HuH-7 (cell line): ENCODE measurements around the gene CCDC15.

Experiments used
- DNase-seq: peaks from one replicate; pipeline ENCODE4 v3.0.0; 2011; ENCODE audit warnings: low spot score

CCDC15 gene

DNA sequence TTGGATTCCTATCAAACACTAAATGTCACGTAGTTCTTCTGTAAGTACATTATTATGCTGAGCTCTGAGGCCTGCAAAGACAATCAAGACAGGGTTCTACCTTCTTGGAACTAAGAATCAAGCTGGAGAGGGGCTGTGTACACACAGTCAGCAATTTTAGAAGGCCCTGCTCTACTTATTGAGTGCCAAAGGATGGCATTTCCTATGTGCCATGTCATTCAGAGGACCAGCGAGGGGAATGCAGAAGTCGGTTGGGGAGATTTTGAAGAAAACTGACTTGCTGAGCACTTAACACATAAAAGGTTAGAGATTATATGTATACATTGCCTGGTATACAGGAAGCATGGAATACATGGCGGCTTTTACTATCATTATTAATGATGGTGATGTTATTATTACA lies 114.4 kb downstream of the CCDC15 start:
- DNase-seq, result no peak

GRCh38 chr11:125069008-125069407 lies 115.0 kb downstream of the CCDC15 start:
- no peak for DNase-seq

- no peak for DNase-seq
Measured at GRCh38 chr11:125069796-125070195, 115.8 kb downstream of the CCDC15 start.

- peak; percentile 61 for DNase-seq
Measured at GRCh38 chr11:125070699-125071254, 116.8 kb downstream of the CCDC15 start.

DNA sequence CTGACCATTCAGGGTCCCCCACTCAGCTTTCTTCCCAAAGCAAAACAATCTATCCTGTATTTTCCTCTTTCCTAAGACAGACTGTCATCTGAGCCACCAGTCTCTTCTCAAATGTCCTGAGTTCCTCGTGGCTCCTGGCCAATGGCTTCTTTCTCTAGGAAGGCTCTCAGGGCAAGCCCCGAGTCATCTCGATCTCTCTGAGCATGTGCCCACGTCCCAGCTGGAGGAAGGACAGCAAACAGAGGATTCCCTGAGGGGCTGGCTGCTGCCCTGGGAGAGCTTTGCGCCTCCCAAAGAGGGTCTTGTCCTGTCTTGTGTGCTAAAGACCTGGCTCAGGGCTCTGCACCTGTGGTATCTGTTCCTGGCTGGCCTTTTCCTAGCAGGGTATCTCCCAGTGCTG lies 117.4 kb downstream of the CCDC15 start:
- DNase-seq, result no peak

GRCh38 chr11:125071846-125072217 lies 117.8 kb downstream of the CCDC15 start:
- DNase-seq, result no peak

GRCh38 chr11:125072218-125072960 lies 118.4 kb downstream of the CCDC15 start:
- no peak for DNase-seq

GRCh38 chr11:125072961-125073590 lies 119.1 kb downstream of the CCDC15 start:
- DNase-seq, result no peak

DNA sequence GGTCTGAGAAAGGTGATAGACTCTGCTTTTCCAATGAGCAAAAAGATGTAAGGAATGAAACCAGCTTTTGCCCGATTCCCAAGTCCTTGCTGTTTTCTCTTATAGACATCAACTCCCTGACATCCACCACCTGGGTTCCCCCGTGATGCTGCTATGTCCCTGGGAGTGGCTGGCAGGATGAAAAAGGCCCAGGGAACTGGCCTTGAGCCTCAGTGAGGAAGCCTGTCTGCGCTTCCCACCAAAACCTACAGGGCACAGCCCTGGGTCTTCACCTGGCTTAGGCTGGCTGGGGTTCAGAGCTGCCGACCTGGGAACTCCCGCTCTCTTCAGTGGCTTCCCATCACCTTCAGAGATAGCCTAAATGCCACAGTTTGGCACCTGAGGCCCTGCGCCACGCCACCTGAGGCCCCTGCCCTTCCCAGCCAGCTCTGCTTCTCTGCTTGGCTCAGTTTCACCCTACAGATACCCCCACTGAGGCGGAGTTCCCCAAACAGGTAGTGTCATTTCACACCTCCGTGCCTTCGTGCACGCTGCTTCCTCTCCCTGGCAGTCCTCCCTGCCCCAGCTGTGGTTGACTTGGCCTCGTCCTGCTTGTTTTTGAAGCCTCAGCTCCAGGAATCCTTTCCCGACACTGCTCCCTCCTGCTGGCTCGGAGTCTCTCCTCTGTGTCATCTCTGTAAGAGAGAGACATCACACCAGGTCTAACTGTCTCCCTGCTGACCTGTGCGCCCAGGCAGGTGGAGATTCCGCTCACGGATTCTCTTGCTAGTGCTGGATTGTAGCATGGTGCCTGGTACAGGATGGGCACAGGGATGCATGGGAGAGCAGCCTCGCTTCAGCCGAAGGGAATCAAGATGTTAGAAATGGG lies 119.8 kb downstream of the CCDC15 start:
- DNase-seq, result no peak

DNA sequence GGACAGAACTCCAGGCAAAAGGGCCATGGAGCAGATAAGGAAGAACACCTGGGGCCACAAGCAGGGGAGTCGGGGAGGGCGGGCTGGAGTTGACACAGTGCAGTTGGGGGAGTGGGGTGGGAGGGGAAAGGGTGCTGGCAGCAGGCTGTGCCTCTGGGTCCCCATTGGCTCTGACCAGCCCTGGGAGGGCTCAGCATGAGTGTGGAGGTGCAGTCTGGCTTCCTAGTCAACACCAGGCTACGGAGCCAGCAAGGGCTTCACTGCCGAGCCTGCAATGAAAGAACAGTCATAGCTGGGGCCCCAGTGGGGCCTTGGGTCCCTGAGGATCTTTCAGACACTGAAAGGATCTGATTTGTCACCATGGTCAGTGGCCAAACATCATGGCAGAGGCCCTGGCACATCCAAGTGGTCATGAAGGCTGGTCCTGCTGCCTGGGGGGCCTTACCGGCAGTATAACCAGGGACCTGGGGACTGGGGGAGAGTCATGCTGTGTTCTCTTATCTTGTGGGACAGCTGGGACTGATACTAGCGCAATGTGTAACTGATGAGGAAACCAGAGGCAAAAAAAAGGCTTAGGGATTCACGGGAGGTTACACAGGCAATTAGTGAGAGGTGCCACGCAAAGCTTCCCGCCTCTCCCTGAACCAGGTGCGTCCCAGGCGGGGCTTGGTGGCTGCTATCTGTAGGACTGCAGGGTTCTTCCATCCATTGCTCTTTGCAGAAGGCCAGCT lies 120.7 kb downstream of the CCDC15 start:
- no peak for DNase-seq

DNA sequence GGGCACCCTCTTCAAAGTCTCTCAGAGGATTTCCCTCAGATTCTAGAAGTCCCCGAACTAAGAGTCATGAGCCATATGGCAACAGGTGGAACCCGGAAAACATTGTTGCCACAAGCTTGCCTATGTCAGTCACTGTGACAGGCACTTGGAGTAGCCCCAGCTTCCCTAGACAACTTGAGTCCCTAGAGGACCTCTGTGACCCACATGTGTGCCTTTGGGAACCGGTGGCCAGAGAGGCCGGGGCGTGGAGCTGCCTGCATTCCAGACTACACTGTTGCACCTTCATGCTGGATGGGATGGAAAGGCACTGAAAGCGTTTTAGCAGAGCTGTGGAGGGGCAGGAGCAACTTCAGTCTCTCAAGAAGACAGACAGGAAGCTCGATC lies 121.2 kb downstream of the CCDC15 start:
- no peak for DNase-seq

- DNase-seq, result no peak
Measured at GRCh38 chr11:125075900-125076317, 121.9 kb downstream of the CCDC15 start.

GRCh38 chr11:125076378-125076945 lies 122.5 kb downstream of the CCDC15 start:
- DNase-seq, result no peak

DNA sequence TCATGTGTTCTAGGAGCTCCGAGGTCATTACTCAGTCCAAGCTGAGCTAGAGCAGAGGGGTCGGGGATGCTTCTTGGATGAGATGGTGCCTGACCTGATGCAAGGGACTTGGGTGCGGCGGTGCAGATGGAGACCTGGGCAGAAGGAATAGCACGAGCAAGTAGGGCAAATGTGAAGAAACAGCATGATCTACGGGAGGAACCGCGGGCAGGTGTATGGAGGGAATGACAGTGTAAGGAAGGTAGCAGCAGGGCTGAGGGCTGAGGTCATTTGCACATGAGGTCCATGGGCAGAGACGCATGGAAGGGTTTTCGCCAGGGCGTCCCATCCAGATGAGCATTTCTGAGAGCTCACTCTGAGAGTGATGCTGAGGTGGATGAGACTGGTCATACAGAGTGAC lies 124.0 kb downstream of the CCDC15 start:
- no peak for DNase-seq

DNA sequence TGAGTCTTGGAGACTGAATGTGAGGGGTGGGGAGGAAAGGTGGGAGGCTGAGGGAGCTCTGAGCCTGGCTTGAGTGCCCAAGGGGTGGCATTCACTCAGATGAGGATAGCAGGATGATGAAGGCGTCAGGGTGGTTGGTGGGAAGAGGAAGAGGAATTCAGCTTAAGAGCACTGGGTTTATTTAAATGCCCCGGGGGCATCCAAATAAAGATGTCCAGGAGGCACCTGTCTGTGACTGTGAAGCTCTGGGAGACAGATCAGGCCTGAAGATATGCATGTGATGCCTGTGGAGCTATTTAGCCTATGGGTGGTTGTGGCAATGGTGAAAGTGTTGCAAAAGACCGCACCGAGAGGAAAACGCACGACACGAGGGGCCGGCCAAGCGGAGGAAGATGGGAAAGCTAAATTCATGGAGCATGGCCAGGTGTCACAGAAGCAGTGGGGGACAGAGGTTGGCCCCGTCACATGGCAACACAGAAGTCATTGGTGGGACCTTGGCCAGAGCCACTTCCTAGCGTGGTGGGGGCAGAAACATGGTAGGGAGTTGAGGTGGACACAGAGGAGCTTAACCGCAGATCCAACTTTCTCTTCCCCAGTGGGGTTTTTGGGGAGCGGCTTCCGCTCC lies 124.6 kb downstream of the CCDC15 start:
- DNase-seq, result no peak

GRCh38 chr11:125079151-125079877 lies 125.3 kb downstream of the CCDC15 start:
- no peak for DNase-seq

DNA sequence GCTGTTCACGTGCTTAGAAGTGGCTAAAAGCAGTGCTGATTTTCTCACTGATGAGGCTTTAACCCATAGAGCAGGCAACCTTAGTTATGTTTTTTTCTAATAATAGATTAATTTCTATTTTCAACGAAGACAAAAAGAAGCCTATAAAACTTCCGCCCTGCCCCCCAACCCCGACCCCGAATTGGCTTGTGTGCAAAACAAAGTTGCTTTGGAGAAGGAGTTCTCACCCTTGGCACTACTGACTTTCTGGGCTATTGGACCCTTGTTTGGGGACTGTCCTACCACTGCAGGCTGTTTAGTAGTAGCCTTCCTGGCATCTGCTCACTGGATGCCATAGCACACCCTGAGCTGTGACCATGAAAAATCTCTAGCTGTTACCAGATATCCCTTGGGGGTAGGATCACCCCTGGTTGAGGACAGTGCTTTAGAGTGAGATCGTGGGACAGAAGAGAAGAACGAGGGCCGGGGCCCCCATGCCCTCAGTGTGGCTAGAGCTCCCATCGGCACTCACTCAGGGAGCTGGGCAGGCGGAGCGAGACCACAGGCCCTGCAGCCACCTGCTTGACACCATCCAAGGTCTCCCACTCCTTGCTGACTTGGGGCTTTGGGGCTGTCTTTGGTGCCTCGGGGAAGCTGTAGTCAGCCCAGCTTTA lies 126.0 kb downstream of the CCDC15 start:
- no peak for DNase-seq

DNA sequence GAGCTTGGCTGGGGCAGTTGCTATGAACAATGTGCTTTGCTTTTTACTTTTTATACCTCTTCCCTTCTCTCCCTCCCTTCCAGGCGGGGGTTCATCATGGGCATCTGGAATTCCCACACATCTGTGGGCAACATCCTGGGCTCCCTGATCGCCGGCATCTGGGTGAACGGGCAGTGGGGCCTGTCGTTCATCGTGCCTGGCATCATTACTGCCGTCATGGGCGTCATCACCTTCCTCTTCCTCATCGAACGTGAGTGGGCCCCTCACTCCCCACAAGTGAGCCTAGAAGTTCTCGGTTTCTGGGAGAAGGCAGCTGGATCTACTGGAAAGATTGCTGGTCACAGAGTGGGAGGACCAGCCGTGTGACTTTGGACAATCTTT lies 126.5 kb downstream of the CCDC15 start:
- DNase-seq, result no peak

DNA sequence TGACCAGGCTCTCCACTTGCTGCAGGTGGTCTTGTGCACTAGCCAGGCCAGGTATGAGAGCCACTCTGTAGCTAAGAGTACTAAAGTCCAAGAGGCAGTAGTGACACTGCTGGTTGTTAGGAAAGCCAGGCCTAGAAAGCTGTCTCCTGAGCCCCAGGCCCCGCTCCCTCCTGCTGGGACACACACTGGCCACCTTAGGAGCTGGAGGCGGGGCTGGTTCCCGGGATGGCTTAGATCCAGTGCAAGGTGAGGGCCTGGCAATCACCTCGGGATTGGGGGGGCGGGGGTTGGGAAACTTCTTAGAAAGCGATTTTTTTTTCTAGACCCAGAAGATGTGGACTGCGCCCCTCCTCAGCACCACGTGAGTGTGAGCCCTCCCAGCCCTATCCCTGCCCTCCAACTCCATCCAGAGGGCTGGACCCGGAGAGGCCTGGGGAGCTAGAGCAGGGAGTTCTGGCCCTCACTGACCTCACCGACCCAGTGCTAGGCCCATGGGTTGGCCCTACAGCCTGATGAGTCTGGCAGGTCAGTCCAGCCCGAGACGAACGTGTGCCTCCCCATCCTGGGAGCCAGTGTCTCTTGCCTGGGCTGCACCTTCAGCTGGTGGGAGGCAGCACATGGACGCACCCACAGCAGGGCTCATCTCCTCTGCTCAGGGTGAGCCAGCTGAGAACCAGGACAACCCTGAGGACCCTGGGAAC lies 127.2 kb downstream of the CCDC15 start:
- DNase-seq, result no peak
